GM19240 (cell line): ENCODE measurements around the gene UBXN2A.

Experiments
- DNase-seq: peaks from one replicate; pipeline ENCODE4 v3.0.0; 2011; ENCODE audit warnings: low spot score; ENCODE audit not compliant: insufficient read length

UBXN2A gene, protein sequence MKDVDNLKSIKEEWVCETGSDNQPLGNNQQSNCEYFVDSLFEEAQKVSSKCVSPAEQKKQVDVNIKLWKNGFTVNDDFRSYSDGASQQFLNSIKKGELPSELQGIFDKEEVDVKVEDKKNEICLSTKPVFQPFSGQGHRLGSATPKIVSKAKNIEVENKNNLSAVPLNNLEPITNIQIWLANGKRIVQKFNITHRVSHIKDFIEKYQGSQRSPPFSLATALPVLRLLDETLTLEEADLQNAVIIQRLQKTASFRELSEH

DNA sequence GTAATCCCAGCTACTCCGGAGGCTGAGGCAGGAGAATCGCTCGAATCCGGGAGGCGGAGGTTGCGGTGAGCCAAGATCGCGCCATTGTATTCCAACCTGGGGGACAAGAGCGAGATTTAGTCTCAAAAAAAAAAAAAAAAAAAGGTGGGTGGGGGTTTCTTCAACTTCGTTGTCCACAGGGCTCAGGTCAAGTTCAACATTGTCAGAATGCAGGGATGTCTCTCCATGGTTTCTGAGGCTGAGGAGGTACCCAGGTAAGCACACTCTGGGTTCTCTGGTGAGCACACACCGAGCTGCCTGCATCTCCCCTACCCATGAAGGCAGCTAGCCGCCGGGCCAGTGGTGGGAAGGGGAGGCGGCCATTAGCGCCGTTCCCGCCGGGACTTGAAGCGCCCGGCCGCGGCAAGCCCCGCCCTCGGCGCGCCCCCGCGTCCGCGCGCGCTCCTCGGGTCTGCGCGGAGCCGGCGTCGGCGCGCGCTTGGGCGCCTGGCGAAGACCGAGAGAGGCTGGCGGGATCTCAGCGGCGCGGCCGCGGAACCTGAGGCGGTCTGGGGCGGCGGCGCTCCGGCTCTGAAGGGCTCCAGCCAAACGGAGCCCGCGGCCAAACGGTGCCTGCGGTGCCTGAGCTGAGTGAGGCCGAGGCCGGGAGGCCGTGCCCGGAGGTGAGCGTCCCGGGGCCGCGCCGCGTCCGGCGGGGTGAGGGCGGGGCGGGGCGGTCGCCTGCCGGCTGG, at the start of gene UBXN2A:
TSS of gene UBXN2A (plus strand) at position 477 of the 731 bp plus-strand sequence. CDS start 17,852 bp downstream, outside the sequence.
- peak; percentile 64 for DNase-seq

DNA sequence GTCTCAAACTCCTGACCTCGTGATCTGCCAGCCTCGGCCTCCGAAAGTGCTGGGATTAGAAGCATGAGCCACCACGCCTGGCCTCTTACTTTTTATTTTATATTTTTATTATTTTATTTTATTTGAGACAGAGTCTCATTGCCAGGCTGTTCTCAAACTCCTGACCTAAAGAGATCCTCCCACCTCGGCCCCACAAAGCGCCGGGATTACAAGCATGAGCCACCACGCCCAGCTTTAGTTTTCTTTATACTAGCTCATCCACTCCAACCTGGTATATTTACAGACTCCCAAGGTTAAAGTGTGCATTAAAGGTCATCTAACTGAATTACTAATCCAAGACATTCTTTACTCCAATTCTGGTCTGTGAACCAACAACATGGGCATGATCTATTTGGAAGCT, 40.1 kb upstream of the UBXN2A start:
- DNase-seq = no peak

DNA sequence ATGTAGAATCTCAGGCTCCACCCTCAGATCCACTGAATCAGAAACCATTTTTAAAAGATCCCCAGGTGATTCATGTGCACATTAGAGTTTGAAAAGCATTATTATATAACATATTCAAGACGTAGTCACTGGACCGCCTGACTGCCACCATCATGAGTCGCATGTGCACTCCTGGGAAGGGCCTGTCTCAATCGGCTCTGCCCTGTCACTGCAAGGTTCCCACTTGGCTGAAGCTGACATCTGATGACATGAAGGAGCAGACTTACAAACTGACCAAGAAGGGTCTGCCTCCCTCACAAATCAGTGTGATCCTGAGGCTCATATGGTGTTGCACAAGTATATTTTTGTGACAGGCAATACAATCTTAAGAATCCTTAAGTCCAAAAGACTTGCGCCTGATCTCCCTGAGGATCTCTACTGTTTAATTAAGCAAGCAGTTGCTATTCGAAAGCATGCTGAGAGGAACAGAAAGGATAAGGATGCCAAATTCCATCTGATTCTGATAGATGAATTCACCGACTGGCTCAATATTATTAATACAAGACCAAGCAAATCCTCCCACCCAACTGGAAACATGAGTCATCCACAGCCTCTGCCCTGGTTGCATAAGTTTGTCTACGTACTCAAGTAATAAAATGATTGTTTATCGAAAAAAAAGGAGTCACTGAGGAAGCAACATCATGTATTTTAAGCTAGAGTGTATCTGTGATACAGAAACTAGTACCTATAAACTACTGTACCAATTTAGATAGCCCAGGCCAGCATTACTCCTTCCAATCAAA, 39.5 kb upstream of the UBXN2A start:
- no peak for DNase-seq

DNA sequence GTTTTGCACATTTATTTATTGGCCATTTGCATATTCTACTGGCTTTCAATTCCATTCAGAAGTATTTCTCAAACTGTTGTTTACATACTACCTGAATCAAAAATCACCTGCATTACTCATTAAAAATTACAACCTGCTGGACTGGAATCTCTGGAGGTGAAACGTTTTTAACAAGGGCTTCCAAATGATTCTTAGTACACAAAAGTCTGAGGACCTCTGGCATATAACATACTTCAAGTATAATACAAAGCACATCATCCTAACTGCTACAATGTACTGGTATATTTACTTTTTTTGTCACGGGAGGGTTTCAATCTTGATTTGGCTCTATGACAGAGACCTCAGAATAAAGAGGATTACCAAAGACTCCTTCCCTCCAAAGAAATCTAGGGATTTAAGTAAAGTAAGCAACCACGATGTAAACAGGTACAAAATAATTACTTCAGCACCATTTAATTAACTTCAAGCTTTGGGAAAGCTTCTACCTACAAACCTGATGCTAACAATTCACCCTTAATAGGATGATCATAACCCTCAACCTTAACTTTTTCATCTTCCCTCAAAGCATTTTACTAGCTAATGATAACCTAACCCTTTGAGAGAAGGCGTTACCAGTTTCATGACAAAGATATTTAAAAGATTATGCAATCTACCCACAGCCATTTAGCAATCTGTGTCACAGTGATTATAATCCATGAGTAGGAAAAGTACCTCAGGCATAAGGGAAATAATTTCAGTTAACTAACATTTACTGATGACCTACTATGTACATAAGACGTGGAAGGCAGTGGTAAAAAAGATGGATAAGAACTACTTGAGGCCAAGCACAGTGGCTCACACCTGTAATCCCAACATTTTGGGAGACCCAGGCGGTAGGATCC, 38.1 kb upstream of the UBXN2A start:
- no peak for DNase-seq

DNA sequence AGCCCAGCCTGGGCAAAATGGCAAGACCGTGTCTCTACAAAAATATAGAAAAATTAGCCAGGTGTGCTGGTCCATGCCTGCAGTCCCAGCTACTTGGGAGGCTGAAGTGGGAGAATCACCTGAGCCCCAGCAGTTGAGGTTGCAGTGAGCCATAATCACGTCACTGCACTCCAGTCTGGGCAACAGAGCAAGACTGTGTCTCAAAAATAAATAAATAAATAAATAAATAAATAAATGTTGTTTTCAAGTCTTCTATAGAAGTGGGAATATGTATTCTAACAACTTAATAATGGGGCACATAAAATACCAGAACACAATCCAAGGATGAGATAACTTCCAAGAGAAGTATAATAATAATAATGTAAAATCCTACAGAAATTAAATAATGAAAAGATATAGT, 37.2 kb upstream of the UBXN2A start:
- no peak for DNase-seq

DNA sequence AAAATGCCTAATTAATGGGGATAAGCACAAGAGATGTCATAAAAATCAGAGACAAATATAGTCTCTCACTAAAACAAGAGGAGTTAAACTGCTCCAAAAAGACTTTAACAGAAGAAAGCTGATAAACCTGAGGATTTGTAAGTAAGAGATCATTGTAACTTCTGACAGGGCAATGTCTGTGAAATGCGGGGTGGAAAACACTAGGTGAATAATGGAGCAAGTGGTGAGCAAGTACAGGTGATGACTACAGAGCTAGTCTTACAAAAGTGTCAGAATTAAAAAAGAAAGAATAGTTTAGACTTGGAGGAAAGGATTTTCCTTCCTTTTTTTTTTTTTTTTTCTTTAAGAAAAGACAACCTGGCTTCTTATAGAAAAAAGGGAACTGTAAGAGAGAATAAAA, 36.0 kb upstream of the UBXN2A start:
- DNase-seq = no peak

DNA sequence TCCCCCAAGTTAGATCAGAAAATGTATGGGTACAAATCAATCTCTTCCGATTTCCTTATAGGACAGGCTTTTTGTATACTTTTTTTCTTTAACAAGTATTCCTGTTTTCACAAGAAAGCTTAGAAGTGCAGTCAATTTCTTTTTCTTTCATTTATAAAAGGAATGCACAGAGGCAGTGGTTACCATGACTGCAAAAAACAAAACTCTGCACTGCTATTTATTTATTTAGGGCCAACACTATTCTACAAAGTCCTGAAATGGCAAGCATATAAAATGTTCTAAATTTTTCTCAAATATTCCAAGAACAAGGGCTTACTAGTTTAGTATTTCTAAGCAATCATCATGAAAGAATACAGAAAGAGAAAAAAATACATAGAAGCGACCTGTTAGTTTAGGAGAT, 35.6 kb upstream of the UBXN2A start:
- no peak for DNase-seq

DNA sequence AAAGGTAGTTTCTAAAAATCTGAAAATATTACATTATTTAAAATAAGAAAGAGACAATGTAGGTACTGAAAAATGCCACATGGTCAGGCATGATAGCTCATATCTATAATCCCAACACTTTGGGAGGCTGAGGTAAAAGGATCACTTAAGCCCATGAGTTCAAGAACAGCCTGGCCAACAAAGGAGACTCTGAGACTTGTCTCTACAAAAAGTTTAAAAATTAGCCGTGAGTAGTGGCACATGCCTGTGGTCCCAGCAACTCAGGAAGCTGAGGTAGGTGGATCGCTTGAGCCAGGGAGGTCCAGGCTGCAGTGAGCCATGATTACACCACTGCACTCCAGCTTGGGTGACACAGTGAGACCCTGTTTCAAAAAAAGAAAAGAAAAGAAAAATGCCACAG, 35.1 kb upstream of the UBXN2A start:
- DNase-seq = no peak

DNA sequence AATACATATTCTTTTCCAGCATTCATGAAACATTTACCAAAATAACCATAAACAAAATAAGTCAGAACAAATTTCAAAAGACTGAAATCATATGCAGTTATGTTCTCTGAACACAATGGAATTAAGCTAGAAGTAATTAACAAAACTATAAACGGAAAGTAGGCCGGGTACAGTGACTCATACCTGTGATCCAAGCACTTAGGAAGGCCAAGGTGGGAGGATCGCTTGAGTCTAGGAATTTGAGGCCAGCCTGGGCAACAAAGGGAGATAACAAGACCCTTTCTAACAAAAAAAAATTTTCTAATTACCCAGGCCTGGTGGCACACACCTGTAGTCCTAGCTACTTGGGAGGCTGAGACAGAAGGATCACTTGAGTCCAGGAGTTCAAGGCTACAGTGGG, 28.2 kb upstream of the UBXN2A start:
- DNase-seq = no peak

DNA sequence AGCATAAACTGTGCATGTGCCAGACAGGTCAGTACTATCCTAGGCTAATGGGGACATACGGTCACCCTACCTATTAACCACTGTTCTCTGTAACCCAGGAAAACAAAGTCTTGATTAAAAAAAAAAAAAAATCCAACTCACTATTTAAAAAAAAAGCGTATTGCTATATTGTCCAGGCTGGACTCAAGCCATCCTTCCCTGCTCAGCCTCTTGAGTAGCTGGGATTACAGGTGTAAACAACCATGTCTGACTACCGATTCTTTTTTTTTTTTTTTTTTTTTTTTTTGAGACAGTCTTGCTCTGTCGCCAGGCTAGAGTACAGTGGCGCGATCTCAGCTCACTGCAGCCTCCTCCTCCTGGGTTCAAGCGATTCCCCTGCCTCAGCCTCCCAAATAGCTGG, 24.9 kb upstream of the UBXN2A start:
- no peak for DNase-seq

DNA sequence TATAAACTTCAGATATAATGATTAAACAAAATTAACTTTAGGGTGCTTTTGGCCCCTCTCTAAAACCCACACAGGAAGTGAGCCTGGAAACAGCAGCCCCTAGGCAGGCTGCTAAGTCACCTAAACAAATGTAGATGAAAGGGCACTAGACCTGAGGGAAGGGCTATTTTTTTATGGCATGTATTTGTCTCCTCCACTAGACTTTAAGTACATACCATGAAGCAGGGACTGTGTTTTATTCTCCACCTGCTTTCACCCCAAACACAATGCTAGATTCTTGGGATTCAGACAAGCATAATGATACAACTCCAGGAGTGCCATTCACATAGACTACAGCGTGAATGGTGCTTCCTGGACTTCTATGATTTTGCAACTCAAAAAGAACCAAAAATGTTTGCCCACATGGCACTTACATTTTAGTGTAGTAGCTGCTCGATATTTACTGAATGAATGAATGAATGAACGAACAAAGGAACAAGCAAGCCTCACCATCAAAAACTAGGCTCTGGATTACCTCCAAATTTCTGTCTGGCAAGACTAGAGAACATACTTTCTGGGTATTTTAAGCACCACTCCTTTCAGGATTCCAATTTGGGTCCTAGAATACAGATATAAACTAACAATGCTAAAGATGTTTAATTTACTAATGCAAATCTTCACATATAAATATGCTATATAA, 23.4 kb upstream of the UBXN2A start:
- no peak for DNase-seq

DNA sequence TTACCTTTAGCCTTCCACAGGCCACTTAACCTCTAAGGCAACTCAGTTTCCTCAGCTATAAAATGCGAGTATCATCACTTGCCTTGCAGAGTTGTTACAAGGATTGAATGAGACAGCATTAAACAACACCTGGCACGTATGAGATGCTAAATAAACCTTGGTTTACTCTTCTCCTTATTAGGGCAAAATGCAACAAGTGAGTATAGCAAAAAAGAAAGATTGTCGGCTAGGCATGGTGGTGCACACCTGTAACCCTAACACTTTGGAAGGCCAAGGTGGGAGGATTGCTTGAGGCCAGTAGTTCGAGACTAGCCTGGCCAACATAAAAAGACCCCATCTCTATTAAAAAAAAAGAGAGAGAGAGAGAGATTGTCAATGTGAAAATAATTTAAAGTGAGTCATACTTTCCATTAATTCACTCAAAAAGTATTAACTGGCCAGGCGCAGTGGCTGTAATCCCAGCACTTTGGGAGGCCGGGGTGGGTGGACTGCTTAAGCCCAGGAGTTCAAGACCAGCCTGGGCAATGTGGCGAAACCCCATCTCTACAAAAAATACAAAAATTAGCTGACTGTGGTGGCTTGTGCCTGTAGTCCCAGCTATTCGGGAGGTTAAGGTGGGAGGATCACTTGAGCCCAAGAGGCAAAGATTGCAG, 21.3 kb upstream of the UBXN2A start:
- no peak for DNase-seq

DNA sequence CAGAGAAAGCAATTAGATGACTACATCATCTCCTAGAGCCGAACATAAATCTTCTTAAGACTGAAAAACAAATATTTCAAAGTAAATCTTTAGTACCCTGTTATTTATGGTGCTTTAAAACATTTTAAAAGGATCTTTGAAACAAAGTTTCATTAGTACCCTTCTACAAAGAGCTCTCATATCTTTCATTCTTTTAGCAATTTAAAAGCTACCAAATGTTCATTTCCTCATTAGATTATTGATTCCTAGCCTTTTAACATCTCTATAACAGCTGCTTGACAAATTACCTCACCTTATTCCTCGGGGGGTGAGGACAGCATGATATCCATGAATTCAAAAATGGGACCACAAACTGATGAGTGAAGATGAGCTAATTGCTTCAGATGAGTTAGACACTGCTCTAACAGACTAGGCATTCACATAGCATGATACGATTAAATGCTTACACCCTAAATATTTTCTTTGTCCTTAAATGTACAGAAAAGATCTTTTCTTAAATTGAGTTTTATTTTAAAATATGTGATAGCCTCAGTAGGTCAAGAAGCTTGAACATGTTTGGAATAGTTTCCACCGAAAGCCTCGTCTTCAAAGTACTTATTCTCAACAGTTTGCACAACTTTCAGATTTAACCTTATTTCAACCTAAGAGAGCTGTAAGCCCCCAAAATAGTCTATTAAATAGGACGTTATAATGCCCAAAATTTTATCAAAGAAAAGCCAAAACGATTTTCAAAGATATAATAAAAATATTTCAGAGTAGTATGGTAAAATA, 15.5 kb upstream of the UBXN2A start:
- no peak for DNase-seq

DNA sequence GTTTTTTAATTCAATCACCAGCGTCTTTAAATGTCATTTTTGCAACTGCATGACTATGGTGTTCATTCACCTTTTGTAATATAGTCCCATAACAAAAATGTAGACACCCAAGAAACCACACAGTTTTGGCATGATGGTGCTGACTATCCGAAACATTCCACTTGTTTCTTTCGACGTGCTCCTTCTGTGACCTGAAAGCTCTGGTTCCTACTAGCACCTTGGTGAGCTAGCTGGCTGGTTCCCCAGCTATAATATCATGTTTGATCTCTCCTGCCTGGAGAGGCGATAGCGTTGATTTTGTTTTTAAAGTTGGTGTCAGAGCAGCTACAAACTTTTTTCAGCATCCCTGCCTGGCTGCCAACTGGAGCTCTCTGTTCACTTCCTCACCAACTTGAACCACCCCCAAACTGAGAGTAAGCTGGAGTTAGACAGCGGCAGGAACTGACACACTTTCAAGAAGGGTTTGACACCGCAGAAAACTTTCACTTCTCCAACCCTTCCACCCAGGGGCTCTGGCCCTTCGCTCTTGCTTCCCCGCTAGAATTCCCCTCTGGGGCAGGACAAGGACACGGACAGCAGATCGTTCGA, 14.5 kb upstream of the UBXN2A start:
- DNase-seq = peak; percentile 14

DNA sequence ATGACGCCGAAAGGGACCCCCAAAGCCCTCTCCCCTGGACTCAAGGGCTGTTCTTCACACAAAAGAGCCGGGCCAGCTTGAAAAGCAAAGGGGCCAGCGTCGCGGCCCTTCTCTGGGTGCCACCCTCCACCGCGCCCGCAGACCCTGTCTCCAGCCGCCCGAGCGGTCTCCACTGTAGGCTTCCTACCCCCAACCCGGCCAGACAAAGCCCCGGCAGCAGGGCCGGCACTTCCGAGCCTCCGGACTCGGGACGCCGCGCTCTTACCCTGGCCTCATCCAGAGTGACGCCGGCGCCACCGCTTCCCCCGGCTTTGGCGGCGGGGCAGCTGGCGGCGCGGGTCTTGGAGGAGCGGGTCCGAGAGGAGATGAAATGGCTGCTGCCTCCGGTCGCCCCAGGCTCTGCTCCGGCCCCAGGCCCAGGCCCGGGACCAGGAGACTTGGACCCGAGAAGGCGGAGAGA, 13.9 kb upstream of the UBXN2A start:
- DNase-seq = no peak

DNA sequence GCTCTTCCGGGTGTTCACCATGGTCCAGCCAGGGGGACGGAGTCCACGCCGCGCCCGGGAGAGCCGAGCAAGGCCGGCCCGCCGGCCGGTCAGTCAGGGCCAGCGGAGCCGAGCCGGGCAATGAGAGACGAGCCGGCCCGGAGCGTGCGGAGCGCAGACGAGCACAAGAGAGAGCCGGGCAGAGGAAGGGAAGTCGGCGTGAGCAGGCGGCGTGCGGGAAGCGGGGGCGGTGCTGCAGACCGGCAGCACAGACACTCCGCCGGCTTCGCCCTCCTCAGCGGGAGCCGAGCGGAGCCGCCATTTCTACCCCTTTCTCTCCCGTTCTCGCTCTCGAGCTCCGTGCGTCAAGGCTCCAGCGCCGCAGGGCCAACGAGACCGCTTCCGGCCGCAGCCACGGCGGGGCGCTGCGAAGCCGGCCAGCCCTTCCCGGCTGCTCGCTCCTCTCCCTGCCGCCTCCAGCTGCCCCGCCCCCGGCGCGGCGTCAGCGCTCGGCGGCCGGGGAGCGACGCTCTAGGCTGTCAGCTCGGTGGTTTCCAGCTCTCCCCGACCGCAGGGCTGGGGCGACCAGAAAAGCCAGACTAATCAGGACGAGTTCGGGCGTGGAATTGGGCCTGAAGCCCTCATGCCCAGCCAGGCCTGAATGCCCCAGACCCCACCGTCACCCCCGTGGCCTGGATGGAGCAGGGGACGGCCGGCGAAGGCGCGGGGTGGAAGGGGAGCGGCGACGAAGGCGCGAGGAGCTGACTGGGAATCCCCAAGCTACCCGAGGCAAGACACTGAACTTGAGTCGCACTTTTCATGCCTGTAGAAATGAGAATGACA, 13.3 kb upstream of the UBXN2A start, which contains the start of gene ATAD2B:
TSS of gene ATAD2B (minus strand) at position 374 of the 822 bp plus-strand sequence. CDS start at position 21, 353 bp downstream.
- peak; percentile 73 for DNase-seq

DNA sequence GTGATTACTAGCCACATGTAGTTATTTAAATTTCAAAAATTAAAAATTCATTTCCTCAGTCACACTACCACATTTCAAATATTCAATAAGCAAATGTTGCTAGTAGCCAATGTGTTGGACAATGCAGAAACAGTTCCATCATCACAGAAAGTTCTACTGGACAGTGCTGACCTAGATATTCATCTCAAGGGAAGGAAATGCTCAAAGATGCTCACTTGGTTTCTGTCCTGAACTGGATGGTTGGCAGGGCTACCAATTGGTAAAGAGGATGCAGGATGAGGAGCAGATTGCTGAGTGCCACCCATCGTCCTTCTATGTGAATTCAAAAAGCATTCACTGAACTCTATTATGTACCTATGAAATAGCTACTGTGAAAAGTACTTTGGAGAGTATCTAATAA, 6.0 kb upstream of the UBXN2A start:
- DNase-seq = no peak
